ENCODE measurements around the gene SULT4A1. TPM values are rescaled to one million over a fixed set of nuclear protein-coding genes. Genes with fewer than 3 reads are reported as not detected.

Gene SULT4A1
- total and polyA plus RNA-seq, 2 of the 8 experiments (the other 6 are each of a cell fraction or from before 2014, with no cell fraction given): 9.1 to 11.8 TPM

DNA sequence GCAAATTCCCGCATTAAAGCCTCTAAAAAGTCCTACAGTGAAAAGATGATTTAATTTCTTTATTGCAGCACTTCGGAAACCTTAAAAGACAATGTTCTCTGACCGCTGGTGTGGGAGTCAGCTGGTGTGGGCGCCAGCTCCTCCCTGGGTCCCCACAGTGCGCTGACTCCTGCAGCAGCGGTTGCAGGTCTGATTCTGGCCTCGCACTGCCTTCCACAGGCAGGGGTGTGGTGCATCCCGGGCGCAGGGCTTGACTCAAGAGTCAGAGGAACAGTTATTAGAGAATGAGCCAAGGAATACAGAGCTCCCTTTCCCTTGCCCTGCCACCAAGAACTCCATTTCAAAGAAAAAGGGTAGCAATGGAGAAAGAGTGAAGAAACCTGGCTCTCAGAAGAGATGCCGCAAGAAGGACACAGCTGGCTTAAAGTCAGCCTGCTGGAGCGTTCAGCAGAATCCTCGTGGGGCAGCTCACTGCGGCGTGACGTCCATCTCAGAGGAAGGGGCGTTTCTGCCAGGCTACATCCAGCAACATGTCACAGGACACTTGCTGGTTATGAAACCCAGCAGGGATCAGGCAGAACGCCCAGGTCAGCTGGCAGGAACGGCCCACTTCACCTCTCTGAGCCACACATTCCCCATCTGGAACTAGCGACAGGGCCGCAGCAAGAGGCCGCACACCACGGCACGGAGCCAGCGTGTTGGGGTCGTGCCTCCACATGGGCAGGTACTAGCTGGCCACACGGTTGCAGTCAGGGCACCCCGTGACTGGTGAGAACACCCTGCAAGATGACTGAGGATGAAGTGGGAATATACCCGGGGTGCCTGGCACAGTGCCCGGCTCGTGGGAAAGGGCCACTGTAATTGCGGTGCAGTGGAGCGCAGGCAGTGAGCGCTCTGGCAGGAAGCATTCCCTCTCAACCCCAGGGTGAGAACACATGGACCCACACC, 32.1 kb downstream of the SULT4A1 start:
- Histone ChIP-seq H3K79me2 (ENCODE audit: control insufficient read depth in 1 of 2, insufficient read depth in 2 of 2, low read length in 2 of 2) (no peaks in the 10 kb centered on the region), H3K27me3 (replicated peaks in 1 of 4; ENCODE audit: control insufficient read depth in 3 of 4, extremely low read depth in 1 of 4, insufficient read depth in 3 of 4, low read length in 3 of 4) (no peaks in the 10 kb centered on the region), H3K23me2 (ENCODE audit: low read depth, low read length) (no peaks in the 10 kb centered on the region), H2BK20ac (ENCODE audit: low read length) (no peak overlapping the region), H3K9ac (replicated peaks in 1 of 4; ENCODE audit: extremely low read depth in 1 of 4, low read depth in 3 of 4, low read length in 3 of 4) (no peak overlapping the region), H3K4me1 (replicated peaks in 1 of 4; ENCODE audit: control insufficient read depth in 3 of 4, insufficient read depth in 4 of 4, low read length in 3 of 4) (peaks cover 0 to 4% (median 1%) of the 10 kb centered on the region in 4 experiments; a peak in 5 of 7 replicates), H3K4me3 (ENCODE audit: extremely low read depth in 1 of 4, insufficient read depth in 2 of 4, low read depth in 3 of 4, low read length in 4 of 4) (no peak overlapping the region), H4K5ac (ENCODE audit: insufficient read length, low read depth, low read length) (no peak overlapping the region), H2AFZ (ENCODE audit: low read length) (no peak overlapping the region), H3K14ac (ENCODE audit: insufficient read length) (no peak overlapping the region), H3K27ac (ENCODE audit: low read depth, low read length) (no peak overlapping the region), H2BK5ac (ENCODE audit: low read depth, low read length) (no peak overlapping the region; the same call in 1 of the 2 replicates), H3K56ac (replicated peaks; ENCODE audit: insufficient read length, low read depth, low read length) (no peak overlapping the region), H4K8ac (ENCODE audit: extremely low read depth, insufficient read depth, low read length) (no peak overlapping the region), H2BK12ac (ENCODE audit: low read depth, low read length) (no peak overlapping the region), H3K36me3 (ENCODE audit: control insufficient read depth in 2 of 4, insufficient read depth in 4 of 4, low read length in 3 of 4) (peaks cover 0 to 7% (median 3%) of the 10 kb centered on the region in 4 experiments; a peak in 3 of 8 replicates), H2AK5ac (ENCODE audit: low read depth, low read length) (no peak overlapping the region), H3K18ac (ENCODE audit: extremely low read depth, low read length) (no peak overlapping the region), H2BK15ac (ENCODE audit: low read length) (no peak overlapping the region), H3K4me2 (ENCODE audit: insufficient read depth in 1 of 2, low read depth in 2 of 2, low read length in 2 of 2) (no peak overlapping the region), H2BK120ac (replicated peaks; ENCODE audit: low read depth, low read length) (no peak overlapping the region), H3K9me3 (ENCODE audit: insufficient read depth in 2 of 2, low read depth in 1 of 2, low read length in 1 of 2) (no peaks in the 10 kb centered on the region), H3K79me1 (ENCODE audit: low read depth, low read length) (peaks cover 6% of the 10 kb centered on the region; the same call in 1 of the 2 replicates), H4K91ac (replicated peaks; ENCODE audit: insufficient read length, low read length) (no peak overlapping the region), H3K23ac (ENCODE audit: insufficient read length) (no peak overlapping the region), H3K4ac (replicated peaks; ENCODE audit: insufficient read length, low read depth, low read length) (no peak overlapping the region), H4K20me1 (replicated peaks in 1 of 2; ENCODE audit: control insufficient read depth in 1 of 2, insufficient read depth in 2 of 2, low read length in 2 of 2) (peaks cover 6 to 10% of the 10 kb centered on the region in 2 experiments)
- ChIA-PET CTCF (ENCODE audit: partially characterized antibody) (interaction anchor here (0.6 to 2.9 kb wide), 7 partner anchors 15 to 354 kb away, joined by 3 to 28 read pairs (median 5); no protein-coding TSS in a partner anchor), POLR2A (ENCODE audit: partially characterized antibody) (interaction anchor here (1.2 to 1.5 kb wide), 3 partner anchors 16 to 31 kb away, joined by 3 read pairs; no protein-coding TSS in a partner anchor)
- 88% methylated on average over 33 of the region's 33 CpGs; no CpG with 5 or more reads in 1 of the 2 experiments for WGBS, 2 experiments (ENCODE audit: extremely low coverage in 1 of 2, insufficient coverage in 1 of 2, insufficient read length in 1 of 2, insufficient replicate concordance in 2 of 2, low coverage in 1 of 2, low lambda C conversion rate in 2 of 2, missing lambda C conversion rate in 1 of 2)
- DNase-seq (ENCODE audit: low read depth in 1 of 2, low spot score in 2 of 2): no peak
- FAIRE-seq: no peak
- TF ChIP-seq GABPA (IDR thresholded peaks at IDR 0.05; ENCODE audit: borderline replicate concordance, insufficient read depth, low read length): no peak
- TF ChIP-seq, protein P1, sequence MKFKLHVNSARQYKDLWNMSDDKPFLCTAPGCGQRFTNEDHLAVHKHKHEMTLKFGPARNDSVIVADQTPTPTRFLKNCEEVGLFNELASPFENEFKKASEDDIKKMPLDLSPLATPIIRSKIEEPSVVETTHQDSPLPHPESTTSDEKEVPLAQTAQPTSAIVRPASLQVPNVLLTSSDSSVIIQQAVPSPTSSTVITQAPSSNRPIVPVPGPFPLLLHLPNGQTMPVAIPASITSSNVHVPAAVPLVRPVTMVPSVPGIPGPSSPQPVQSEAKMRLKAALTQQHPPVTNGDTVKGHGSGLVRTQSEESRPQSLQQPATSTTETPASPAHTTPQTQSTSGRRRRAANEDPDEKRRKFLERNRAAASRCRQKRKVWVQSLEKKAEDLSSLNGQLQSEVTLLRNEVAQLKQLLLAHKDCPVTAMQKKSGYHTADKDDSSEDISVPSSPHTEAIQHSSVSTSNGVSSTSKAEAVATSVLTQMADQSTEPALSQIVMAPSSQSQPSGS (IDR thresholded peaks at IDR 0.05; ENCODE audit: low read length): no peak
- TF ChIP-seq RFX5 (IDR thresholded peaks at IDR 0.05; ENCODE audit: borderline replicate concordance, low read depth, low read length): no peak
- no peak for TF ChIP-seq GTF2F1 (IDR thresholded peaks at IDR 0.05; ENCODE audit: borderline replicate concordance, low read depth, low read length)
- TF ChIP-seq KDM1A (IDR thresholded peaks at IDR 0.05; ENCODE audit: borderline replicate concordance, low read length): no peak
- TF ChIP-seq, protein P2, sequence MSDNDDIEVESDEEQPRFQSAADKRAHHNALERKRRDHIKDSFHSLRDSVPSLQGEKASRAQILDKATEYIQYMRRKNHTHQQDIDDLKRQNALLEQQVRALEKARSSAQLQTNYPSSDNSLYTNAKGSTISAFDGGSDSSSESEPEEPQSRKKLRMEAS (IDR thresholded peaks at IDR 0.05): no peak
- no peak for TF ChIP-seq POLR2AphosphoS5 (IDR thresholded peaks at IDR 0.05; ENCODE audit: low read depth, low read length)
- TF ChIP-seq EP300 (IDR thresholded peaks at IDR 0.05; ENCODE audit: borderline replicate concordance in 1 of 2, low read depth in 2 of 2, low read length in 2 of 2): no peak
- no peak for TF ChIP-seq SIRT6 (IDR thresholded peaks at IDR 0.05; ENCODE audit: low read length)
